Superior temporal gyrus (tissue), 1 donor: Measurements from ENCODE around the gene DLG1.

Experiments
- DNase-seq: peaks from one replicate; pipeline ENCODE4 v3.0.0-alpha.2; 2016; ENCODE audit errors: extremely low spot score

Gene DLG1

DNA sequence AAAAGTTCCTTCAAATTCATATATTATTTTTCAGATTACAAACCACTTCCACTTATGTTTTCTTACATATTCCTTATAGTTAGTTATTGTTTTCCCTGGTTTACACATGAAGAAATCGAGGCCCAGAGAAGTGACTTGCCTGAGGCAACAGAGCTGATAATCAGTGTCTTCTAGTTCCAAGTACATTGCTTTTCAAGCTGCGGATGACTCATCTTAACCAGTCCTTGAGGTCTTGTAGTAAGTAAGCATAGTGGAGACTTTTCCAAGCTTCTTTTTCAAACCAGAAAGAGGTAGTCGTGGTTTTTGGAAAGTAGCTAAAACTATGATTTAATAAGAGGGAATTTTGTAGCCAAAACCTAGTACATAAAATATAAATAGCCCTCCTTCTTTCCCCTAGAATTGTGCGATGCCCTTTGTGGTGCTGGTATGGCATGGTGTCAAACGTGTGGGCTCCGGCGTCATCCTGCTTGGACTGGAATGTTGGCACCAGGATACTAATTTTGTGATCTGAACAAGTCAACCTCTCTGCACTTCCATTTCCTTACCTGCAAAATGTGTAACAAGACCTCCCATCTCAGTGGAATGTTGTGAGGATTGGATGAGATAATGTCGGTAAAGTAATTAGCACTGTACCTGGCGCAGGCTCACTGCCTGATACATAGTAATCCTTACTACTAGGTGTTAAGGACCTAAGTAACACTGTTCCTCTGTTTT is 19.0 kb upstream of the DLG1 start:
- no peak for DNase-seq

DNA sequence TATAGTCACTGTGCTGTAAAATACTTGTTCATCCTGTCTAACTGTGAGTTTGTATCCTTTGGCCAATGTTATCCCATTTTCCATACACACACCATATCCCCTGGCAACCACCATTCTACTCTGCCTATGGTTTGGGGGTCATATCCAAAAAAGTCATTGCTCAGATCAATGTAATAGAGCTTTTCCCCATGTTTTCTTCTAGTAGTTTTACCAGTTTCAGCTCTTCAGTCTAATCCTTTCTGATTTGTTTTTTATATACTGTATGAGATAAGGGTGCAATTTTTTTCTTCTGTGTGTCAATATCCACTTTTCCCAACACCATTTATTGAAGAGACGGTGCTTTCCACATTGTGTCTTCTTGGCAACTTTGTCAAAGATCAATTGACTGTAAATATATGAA is 14.0 kb upstream of the DLG1 start:
- no peak for DNase-seq

DNA sequence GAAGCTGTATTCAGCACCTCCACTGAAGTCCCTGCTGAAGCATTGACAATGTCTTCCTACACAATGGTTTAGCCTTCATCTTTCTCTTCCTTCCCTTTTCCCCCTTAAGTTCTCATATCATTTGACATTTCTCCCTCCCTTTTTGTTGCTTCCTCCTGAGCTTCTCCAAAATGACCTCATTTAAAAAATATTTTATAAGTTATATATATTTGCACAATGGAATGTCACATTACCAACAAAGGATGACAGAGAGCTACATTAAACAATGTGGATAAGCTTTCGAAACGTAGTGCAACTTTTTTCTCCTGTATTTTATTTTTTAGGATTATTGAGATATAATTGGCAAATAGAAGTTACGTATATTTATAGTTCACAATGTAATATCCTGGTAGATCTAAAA is 13.2 kb upstream of the DLG1 start:
- no peak for DNase-seq

DNA sequence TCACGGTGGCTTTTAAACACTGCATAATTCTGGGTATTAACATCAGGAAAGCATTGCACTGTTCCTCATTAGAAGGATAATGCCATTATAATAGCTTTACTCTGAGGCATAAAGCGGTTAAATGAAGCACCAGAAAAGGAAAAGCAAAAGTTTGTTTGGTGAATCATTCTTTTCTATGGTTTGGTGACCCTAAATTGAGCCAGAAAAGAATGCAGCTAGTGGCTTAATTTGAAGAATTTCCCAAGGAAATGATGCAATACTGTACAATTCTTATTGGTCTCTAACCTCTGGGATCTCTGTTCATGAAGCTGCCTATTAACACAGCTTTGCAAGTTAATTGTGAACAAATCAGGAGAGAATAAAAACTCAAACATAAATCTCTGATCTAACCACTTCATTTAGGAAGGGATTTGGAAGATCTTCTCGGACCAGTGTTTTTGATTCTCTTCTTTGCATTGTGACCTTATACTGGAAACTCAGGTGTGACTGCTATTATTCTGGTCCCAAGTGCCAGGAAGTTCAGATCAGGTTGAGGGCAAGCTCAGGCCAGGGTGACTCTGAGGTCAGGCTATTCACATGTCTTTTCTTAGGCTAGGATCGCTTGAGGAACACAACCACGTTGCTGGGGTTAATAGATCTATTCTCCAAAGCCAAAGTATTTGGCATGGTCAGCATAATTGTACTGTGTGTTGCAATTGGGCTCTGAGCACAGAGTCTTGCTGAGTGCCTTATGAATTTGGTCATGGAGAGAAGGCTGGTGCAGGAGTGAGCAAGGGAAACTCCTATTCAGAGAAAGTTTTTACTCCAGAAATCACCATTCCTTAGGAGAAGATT is 11.3 kb upstream of the DLG1 start:
- no peak for DNase-seq

DNA sequence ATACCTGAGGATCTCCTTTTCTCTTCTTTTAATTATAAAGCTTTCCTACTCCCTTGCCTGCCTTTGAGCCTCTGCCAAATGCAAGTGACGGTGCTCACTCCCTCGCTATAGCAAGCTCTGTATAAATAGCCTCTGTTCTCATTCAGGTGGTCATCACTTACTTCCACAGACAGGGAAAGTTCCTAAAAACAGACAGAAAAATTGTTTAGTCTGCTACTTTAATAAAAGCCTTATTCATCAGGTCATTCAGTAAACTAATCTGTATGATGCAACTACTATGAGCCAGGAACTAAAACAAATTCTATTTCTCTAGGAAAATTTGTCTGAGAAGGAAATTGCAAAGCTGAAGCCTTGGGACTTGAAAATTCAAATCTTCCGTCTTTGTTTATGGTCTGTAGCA is 10.2 kb upstream of the DLG1 start:
- DNase-seq, result no peak

DNA sequence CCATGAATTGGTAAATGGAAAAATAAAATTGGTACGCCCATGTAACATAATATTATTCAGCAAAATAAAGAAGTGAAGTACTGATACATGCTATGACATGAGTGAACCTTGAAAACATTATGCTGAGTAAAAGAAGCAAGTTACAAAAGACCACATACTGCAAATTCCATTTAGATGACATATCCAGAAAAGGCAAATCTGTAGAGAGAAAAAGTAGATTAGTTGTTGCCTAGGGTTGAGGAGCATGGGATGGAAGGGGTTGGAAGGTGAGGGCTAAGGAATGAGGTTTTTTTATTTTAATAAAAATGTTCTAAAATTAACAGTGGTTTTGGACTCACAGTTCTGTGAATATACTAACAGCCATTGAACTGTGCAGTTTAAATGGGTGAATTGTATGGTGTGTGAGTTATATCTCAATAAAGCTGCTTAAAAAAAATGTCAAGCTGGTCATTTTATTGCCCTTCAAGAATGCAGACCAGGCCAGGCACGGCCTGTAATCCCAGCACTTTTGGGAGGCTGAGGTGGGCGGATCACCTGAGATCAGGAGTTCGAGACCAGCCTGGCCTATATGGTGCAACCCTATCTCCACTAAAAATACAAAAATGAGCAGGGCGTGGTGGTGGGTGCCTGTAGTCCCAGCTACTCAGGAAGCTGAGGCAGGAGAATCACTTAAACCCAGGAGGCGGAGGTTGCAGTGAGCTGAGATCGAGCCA is 8.1 kb upstream of the DLG1 start:
- no peak for DNase-seq

DNA sequence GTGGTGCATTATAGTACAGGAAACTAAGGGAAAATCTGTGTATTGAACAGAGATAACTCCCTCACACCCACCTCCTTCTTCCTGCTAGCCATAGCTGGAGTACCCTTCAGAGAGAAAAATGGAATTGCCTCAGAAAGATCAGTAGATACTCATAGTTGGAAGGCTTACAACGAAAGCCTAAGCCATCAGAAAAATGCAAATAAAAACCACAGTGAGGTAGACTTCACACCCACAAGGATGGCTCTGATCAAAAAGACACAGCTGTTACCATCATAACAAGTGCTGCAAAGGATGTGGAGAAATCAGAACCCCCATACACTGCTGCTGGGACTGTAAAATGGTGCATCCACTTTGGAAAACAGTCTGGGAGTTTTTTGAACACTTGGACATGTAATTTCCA is 7.4 kb upstream of the DLG1 start:
- no peak for DNase-seq

DNA sequence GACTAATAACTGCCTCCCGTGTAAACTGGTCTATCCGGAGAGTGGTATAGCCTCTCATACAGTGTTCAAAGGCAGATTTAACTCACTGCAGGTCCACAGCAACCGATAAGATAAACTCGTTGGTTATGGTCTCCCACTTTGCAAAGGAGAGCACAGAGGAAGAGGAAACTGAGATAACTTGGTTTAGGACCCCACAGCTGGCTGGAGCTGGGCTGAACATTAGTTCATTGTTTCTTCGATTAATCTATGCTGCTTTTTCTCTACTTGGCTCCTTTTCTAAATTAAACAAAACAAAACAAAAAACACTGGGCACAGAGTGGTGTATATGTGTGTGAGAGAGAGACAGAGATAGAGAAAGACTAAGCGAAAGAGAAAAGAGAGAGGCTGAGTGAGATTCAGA is 5.0 kb upstream of the DLG1 start:
- DNase-seq, result peak; percentile 50

DNA sequence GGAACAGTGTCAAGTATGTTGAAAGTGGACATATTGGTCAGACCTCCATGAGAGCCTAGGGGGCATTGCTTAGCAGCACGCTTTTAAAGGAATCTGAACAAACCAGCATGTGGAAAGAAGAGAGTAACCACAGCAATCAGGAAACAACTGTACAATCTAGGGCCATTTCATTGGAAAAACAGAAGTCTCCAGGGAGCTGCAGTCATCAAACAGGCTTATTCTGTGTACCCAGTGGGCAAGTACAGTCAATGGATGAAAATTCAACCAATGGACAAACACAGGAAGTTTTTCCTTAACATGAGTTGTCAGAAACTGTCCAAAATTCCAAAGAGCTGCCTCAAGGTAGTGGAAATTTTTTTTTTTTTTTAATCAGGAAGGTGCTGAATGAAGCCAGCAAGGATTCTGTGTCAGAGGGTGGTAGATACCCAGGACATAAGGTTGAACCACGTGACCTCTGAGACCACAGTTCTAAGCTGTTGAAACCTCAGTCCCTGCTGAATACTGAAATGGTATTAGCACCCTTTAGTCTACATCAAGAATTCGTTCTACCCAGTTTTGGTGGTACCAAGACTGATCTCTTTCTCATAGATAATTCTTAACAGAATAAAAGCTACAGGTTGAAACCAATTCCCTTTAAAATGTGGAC is 4.4 kb upstream of the DLG1 start:
- no peak for DNase-seq

DNA sequence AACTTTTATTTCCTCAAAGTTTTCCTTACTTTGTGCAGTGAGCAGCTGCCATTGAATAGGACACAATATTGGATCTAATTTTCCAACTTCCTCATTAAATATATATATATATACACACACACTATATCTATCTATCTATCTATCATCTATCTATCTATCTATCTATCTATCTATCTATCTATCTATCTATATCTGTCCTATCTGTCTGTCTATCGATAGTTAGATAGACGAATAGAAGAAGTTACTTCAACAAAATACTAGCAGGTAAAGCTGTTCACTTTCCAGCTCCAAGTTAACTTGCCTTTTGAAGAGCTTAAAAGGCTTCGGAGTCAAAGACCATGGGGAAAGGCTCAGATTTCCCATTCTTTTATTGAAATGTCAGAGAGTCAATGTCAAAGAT is 3.6 kb upstream of the DLG1 start:
- no peak for DNase-seq

DNA sequence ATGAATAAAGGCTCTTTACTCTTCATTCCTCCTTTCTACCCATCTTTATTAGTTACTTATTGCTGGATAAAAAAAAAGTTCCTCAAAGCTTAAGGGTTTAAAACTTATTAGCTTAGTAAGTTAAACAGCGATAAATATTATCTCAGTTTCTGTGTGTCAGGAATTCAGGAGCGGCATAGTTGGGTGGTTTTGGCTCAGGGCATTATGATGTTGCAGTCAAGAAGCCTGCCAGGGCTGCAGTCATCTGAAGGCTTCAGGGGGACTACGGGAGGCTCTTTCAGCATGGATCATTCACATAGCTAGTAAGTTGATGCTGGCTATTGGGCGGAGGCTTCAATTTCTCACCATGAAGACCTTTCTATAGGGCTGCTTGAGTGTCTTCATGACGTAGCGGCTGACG is 1.9 kb upstream of the DLG1 start:
- DNase-seq, result no peak

DNA sequence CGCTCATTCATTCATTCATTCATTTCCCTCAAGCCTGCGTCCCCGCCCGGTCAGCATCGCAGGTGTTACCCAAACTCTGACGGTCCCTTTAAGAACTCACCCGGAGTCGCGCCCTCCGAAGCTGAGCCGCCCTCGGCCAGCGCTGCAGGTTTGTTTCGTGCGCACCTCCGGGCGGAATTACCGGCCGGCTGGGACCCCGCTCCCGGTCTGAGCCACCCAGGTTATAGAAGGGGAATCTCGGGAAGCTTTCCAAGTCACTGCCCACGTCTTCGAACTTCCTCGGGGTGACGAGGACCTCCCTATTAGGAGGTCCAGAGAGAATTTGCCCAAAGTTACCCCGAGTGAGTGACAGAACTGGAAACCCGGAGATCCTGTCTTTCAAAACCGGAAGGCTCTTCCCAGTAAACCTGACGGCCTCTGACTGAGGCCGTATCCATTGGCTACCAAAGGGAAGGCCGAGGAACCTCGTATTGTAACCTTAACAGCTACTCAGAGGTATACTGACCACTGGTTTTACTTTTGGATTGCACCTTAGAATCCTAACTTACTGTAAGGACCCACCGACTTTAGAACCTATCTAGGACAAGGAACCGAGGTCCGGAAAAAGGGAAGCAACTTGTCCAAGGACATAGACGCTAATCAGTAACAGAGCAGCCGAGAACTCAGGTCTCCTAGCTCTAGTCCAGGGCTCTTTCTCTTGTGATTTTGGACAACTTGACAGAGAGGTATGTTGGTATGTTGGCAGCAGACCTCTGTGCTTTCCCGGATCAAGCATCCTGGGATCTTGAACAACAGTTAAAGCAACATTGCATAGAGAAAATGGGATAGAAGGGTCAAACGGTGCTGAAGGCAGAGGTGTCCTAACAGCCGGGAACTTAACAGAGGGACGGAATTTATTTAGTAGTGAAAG is 788 bp upstream of the DLG1 start:
- peak; percentile 45 for DNase-seq

DNA sequence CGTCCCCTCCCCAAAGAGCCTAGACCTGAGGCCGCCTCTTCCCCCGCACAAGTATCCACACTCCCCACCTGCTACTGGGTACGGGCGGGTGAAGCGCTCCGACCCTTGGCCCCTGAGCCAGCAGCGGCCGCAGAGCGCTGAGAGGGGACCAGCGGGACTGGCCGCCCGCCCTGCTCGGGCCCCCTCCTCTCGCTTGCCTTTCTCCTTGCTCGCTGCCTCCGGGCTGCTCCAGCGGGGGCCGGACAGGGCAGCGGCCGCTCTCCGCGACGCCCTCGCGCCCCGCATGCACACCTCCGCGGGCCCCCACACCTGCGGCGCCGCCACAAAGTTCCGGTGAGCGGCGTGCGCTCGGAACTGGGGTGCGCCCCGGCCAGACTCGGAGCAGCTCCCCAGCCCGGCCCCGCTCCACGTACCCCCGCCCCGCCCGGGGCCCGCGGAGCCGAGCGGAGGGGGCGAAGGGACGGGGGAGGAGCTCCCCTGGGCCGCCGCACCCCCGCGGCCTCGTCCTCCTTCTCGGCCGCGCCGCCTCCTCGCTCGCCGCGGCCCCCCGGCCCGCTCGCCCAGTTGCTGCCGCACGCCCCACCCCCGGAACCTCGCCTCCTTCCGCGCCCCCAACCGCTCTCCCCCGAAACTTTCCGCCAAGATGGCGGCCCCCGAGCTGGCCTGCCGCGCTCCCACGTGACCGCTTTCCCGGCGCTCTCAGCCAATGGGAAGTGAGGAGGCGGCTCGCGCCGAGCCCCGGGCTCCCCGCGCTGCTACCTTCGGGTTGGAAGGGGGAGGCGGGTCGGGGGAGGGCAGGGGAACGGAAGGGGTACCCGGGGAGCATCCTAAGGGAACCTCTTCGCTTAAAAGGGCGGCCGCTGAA is 704 bp downstream of the DLG1 start:
- peak; percentile 80 for DNase-seq

DNA sequence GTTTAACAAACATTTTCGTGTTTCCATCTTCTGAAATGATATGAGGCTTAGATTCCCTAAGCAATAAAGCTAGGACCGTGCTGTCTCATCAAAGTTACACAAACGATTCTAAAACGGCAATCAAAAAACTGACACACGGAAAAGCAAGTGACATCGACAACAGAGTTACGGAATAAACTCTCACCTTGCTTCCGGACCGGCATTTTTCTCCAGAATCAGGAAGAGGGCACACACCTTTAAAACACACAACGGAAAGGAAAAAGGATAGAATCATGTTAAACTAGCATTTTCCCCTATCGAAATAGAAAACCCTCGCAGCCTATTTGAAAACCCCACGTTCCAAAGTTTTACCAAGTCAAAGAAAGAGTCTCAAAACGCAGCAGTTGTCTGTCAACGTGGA is 1.4 kb downstream of the DLG1 start:
- peak; percentile 53 for DNase-seq

DNA sequence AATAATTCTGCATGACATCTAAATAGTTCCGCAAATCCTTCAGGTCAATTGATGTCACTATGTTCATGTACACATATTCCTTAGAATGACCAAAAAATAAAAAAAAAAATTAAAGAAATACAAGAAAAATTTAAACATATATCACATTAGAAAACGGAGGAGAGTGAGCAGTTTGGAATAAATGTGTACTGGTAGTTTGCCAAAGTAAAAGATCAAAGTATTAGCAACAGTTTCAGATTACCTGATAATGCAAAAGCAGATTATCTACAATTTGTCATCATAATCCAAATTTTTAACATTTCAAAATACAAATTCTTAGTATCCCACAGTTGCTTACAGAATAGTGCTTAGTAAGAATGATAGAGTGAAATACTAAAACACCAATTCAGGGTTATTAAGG is 1.9 kb downstream of the DLG1 start:
- no peak for DNase-seq

DNA sequence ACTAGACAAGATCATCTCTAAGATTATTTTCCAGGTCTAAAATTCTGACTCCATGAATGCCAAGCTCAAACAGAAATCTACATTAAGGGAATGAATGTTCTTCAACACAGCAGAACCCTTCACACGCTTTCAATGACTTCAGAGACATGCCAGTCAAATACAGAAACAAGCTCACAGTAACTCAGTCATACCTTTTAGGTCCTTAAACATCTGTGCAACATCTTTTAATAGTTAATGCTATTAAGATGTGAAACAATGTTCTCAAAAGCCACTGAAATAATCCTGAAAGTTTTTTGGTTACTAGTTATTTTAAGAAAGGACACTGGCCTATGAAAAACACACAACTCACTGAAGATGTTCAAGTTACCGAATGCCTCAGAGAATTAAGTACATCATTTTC is 2.5 kb downstream of the DLG1 start:
- no peak for DNase-seq

DNA sequence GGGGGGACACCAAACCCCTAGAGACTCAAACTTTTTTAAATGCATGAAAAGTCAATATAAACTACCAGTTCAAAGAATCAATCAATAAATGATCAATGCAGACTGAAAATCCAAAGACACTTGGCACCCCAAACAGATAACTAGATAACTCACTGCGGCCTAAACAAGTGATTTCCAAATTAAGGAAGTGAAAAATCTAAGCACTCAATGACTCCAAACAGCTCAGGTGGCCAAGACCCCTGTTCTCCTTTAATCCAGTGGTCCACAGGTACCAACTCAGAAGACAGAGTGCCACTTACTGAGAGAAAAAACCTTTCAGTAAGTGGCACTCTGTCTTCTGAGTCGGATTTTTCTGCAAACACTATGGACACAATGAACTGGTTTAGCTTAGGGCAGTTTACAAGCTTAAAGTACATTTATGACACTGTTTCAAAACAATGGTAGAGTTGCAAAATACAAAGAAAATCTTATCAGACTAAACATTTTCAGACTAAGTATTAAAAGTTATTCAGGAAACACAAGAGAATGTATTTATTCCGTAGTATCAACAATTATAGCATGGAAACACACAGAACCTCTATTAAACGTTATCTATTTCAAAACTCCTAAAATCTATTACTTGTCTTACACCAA is 4.7 kb downstream of the DLG1 start:
- DNase-seq, result no peak

DNA sequence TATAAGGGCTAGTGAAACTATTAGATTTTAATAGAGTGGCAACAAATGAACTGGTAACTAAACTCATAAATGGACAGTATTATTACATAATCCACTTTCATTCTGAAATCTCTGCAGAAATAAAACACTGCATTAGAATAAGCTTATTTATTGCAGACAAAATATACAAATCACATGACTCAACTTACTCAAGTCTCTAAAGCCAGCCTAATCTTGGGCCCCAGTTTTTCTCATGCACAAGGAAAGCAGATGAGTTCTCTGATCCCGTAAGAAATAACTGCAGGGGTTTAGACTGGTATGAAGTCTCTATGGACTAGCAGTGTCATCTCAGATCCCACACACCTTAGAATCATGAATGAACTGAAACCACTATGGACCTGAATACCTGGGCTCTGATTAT is 5.8 kb downstream of the DLG1 start:
- no peak for DNase-seq

DNA sequence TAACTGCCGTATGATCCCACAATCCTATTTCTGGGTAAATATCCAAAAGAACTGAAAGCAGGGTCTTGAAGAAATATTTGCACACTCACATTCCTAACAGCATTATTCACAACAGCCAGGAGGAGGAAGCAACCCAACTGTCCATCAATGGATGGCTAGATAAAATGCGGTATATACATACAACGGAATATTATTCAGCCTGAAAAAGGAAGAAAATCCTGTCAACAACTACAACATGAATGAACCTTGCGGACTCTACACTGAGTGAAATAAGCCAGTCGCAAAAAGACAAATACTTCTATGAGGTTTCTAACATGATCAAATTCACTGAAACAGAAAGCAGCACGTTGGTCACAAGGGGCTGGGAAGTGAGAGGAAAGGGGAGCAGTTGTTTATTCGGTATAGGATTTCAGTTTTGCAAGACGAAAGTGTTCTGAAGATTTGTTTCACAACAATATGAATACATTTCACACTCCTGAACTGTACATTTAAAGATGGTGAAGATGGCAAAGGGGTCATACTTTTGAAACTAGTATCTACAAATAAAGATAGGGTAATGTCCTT is 6.2 kb downstream of the DLG1 start:
- DNase-seq, result no peak
